ENCODE results near the gene PTPN23.
"Not testable (repeated sequence)": the region's sequence is repeated elsewhere in the genome, so short reads cannot be mapped to it uniquely, and the experiment has no call there.

Gene PTPN23

DNA sequence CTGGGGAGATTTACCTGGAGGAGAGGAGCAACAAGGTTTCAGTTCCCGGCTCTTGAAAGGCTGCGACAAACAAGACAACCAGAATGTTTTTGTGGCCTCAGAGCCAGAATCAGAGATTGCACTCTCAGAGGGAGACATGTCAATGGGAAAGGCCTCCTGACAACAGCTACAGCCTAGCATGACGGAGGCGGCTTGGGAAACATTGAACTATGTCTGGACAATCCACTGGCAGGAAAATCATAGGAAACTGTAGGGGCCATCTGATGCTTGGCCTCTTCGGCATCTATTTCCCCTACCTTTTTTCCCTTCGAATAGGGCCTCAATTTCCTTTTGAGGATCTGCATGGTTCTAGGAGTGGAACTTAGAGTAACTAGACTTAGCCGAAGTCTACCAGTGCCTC is 13.2 kb upstream of the PTPN23 start:
- DNase-seq (ENCODE audit: extremely low read depth in 1 of 2, low read depth in 1 of 2): no peak

GRCh38 chr3:47370020-47370419 is 10.8 kb upstream of the PTPN23 start:
- DNase-seq (ENCODE audit: extremely low read depth in 1 of 2, low read depth in 1 of 2): not testable (repeated sequence)

- no peak for DNase-seq (ENCODE audit: extremely low read depth in 1 of 2, low read depth in 1 of 2)
These were observed 9.7 kb upstream of the PTPN23 start for GRCh38 chr3:47370887-47371697.

- DNase-seq (ENCODE audit: extremely low read depth in 1 of 2, low read depth in 1 of 2): no peak
These were observed 6.2 kb upstream of the PTPN23 start for GRCh38 chr3:47374587-47374986.

DNA sequence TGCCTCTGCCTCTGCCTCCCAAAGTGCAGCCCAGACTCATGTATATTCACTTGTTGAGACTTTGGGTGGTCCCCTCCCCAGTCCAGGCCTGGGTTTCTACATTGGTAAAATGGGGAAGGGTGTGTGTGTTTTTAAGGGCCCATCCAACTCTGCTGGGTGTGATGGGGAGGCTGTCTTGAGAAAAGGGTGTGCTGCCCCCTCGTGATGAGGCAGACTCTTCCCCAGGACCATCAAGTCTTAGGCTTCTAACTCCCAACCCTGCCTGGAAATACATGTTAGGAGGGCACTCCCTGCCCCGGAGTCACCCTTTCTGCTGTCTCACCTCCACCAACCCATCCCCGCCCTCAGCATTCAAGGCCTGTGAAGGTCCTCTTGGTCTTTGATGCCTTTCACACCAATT is 4.4 kb upstream of the PTPN23 start:
- no peak for DNase-seq (ENCODE audit: extremely low read depth in 1 of 2, low read depth in 1 of 2)

DNA sequence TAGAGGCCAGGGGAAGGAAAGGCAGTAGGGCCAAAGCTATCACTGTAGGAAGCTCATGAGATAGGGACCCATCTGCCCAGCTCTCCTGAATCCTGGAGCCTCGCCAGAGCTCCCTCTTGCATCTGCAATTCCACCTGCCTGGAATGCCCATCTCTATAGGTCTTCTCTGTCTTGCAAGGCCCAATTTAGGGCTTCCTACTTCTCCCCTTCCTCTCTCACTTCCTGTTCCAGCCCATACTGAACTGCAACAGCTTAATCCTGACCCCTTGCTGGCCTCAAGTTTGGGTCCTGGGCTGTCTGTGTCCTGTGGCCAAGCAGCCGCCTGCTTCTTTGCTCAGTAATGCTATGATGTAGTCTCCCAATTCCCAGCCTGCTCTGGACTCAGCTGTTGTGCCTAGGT is 3.6 kb upstream of the PTPN23 start:
- DNase-seq (ENCODE audit: extremely low read depth in 1 of 2, low read depth in 1 of 2): no peak

DNA sequence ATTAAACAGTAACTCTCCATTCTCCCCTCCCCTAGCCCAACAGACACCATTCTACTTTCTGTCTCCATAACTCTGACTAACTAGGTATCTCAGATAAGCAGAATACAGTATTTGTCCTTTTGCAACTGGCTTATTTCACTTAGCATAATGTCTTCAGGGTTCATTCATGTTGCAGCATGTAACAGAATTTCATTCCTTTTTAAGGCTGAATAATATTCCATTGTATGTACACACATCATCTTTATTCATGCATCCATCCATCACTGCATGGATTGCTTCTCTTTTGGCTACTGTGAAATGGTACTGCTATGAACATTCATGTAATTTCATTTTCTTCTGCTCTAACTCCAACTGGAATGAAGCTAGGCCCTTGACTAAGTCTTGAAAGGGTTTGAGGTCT is 2.0 kb upstream of the PTPN23 start:
- no peak for DNase-seq (ENCODE audit: extremely low read depth in 1 of 2, low read depth in 1 of 2)

DNA sequence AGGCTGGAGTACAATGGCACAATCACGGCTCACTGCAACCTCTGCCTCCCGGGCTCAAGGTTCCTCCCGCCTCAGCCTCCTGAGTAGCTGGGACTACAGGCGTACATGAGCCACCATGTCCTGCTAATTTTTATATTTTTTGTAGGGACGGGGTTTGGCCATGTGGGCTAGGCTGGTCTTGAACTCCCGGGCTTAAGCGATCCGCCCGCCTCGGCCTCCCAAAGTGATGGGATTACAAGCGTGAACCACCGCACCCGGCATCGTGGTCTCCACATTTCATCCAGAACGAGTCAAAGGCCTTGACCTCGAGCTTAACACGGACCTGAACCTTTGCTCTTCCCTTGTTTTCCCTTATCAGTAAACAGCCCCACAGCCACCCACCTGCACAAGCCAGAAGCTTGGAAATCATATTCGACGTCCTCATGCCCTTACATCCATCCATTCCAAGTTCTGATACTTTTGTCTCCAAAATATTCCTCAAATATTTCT is 1.4 kb upstream of the PTPN23 start:
- no peak for DNase-seq (ENCODE audit: extremely low read depth in 1 of 2, low read depth in 1 of 2)

DNA sequence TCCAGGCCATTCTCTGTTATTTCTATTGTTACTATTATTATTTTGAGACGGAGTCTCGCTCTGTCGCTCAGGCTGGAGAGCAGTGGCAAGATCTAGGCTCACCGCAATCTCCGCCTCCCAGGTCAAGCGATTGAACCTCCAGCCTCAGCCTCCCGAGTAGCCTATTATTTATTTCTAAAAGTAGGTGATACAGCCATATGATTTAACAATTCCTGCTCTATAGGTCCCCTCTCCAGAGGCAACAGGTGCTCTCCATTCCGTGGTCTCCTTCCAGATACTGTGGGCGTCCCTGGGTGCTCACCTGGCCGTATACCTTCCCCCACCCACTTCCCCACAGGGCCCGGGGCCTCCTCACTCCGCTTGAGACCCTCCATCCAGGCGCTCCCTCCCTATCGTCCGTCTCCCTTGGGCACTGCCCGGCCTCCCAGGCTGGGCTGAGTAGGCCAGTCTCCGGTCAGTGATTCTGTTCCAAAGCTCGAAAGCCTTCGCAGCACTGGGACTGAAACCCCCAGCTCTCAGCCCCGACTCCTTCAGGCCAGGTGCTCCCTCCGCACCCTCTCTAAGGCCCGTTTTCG is 708 bp upstream of the PTPN23 start:
- DNase-seq (ENCODE audit: extremely low read depth in 1 of 2, low read depth in 1 of 2): no peak

GRCh38 chr3:47381317-47382157 is 716 bp downstream of the PTPN23 start:
- peak; percentile 74 to 85 for DNase-seq (ENCODE audit: extremely low read depth in 1 of 2, low read depth in 1 of 2)

- no peak for DNase-seq (ENCODE audit: extremely low read depth in 1 of 2, low read depth in 1 of 2)
These were observed 3.6 kb downstream of the PTPN23 start for GRCh38 chr3:47384425-47384824.

DNA sequence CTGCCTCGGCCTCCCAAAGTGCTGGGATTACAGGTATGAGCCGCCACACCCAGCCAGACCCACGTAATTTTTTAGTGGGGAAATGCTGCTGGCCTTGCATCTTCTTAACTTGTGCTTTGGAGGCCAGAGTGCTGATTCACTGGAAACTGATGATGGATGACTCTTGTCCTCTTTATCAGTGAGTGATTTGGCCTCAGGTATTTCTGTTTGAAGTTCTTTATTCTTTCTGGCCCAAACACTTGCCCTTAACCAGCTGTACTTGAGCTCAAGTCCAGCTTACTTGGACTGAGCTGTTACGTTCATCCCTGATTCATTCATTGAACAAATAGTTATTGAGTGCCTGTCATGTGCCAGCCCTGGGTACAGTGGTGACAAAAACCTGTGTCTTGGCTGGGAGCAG is 4.2 kb downstream of the PTPN23 start:
- DNase-seq (ENCODE audit: extremely low read depth in 1 of 2, low read depth in 1 of 2): no peak

DNA sequence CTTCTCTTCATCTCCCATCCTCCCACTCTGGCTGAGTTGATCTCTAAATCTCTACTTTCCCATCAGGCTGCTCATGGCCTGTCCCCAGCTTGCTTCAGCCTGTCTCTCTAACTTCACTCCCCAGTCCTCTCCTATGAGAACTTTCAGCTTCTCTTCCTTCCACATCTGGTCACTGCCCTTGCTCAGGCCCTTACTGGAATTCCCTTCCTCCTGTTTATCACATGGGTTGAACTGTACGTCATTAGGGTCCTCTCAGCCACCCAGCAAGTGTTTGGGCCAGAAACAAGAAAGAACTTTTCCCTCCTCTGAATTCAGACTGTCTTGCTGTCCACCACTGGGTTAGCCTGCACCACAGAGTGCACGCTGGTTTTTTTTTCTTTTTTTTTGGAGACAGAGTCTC is 5.0 kb downstream of the PTPN23 start:
- no peak for DNase-seq (ENCODE audit: extremely low read depth in 1 of 2, low read depth in 1 of 2)

GRCh38 chr3:47392933-47393332 is 12.1 kb downstream of the PTPN23 start:
- DNase-seq (ENCODE audit: extremely low read depth in 1 of 2, low read depth in 1 of 2): no peak

DNA sequence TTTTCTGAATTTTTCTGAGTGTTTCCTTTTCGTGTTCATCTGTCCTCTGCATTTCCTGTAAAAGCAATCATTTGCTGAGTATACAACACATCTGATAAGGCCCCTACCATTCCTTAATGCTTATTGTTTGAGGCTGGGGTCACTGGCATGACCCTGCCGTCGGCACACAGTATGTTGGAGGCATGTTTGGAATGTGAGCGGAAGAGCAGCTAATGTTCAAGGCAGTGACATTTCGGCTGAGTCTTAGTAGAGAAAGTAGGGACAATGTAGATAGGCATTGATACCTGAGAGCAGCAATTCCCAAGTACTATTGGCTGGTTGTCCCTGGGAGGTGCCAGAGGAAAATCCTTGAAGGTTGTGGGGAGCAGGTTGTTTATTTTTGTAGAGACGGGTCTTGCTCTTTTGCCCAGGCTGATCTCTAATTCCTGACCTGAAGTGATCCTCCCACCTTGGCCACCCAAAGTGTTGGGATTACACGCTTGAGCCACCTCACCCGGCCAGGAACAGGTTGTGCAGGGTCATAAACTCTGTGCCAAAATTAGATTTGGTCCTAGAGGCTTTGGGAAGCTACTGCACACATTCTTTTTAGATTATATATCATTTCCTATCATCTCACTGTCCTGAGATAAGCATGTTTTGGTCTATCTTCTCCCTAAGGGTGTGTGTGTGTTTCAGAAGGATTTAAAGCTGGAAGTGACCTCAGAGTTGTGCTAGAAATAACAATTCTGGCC is 13.5 kb downstream of the PTPN23 start:
- DNase-seq (ENCODE audit: extremely low read depth in 1 of 2, low read depth in 1 of 2): no peak

DNA sequence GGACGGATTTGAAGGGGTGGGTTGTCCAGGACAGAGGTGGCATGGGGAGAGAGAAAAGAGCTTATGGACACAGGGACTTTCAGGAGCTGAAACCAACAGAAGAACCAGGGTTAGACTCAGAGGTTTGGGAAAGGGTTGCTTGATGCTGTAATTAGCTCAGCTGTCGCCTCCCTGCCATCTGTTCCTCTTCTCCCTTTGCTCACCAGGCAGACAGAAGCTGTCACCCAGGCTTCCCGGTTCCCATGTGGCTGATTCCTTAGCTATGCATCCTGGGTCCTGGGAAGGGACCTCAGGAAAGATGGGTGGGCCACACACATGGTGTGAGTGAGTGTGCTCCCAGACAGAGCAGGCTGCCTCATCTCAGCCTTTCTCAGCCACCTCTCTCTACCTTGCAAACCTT is 14.1 kb downstream of the PTPN23 start:
- DNase-seq (ENCODE audit: extremely low read depth in 1 of 2, low read depth in 1 of 2): no peak

GRCh38 chr3:47398228-47398627 is 17.4 kb downstream of the PTPN23 start:
- DNase-seq (ENCODE audit: extremely low read depth in 1 of 2, low read depth in 1 of 2): no peak

GRCh38 chr3:47399016-47399415 is 18.2 kb downstream of the PTPN23 start:
- DNase-seq (ENCODE audit: extremely low read depth in 1 of 2, low read depth in 1 of 2): no peak

- DNase-seq (ENCODE audit: extremely low read depth in 1 of 2, low read depth in 1 of 2): no peak
These were observed 18.9 kb downstream of the PTPN23 start for GRCh38 chr3:47399531-47400270.

DNA sequence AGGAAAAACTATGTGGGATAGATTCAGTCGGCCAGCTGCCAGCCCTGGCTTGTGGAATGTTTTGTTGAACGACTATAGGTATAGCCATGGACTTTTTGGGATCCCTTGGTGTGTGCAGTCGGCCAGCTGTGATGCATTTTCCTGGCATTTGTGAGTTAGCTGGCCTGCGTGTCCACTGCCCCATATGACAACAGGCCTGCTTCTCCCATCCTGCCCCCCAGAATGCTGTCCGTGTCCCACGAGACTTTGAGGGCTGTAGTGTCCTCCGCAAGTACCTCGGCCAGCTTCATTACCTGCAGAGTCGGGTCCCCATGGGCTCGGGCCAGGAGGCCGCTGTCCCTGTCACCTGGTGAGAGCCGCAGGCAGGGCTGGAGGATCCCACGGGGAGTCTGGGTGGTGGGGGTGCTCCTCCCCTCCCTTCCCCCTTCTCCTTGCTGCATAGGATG is 23.6 kb downstream of the PTPN23 start:
- no peak for DNase-seq (ENCODE audit: extremely low read depth in 1 of 2, low read depth in 1 of 2)

Measured in stimulated activated CD8-positive, alpha-beta memory T cell treated with anti-CD3 and anti-CD28 coated beads, Interleukin-7, amount 100 ng/mL, for 48 hours (primary cell).